Measurements from ENCODE around the gene FRYL. TPM values are rescaled to one million over a fixed set of nuclear protein-coding genes. Genes with fewer than 3 reads are reported as not detected.
"Not testable (repeated sequence)": the region's sequence is repeated elsewhere in the genome, so short reads cannot be mapped to it uniquely, and the experiment has no call there.

Gene FRYL
- 33.9 and 61.4 TPM in 2 replicates for total RNA-seq
- 19.5 and 20.3 TPM in 2 replicates for polyA plus RNA-seq
- polyA plus RNA-seq (2012): 11.0 and 12.7 TPM in 2 replicates
- 21.1 and 23.0 TPM in 2 replicates for polyA minus RNA-seq (ENCODE audit: low replicate concordance)

DNA sequence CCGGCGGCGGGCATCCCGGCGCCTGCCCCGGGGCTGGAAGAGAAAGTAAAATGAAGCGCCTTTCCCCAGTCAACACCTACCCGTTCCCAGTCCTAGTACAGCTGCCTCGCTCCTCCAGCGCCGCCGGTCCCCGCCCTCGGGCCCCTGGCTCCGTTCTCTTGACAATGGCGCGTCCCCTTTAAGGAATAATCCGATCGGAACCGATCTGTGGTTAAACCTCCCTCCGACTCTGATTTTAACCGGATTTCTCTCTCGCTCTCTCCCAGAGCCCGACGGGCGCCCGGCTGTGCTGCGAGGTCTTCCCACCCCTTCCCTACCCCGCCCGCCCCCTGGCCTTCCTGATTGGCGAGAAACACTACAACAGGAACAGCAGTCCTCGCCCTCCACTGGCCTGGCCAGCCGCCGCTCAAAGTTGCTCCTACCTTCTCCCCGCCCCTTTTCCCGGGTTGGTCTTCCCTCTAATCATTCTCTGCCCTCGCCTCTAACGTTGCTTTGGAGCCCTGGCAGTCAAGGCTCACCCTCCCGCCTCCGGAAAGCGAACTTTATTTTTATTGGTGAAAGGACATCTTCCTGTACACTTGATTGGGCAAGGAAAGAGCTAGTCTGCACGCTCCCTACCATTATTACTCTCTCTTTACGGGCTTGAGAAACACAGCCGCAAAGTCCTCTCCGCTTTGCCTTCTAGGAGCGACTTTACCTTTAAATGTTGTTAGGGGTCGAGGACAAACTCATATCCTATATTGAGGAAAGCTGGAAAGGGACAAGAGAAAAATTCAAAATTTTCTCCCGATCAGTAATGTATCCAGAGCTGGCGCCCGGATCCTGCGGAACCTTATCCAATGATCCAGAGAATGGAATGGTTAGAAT is at the start of gene FRYL:
TSS of gene FRYL (minus strand) at position 282 of the 867 bp plus-strand sequence. CDS start 145,869 bp downstream, outside the sequence.
- H3K27me3 ChIP-seq (ENCODE audit: control insufficient read depth, insufficient read depth, low read length): no peaks in the 10 kb centered on the region
- no peaks in the 10 kb centered on the region for H3K36me3 ChIP-seq (ENCODE audit: control insufficient read depth, insufficient read depth, low read length)
- DNase-seq (ENCODE audit: low read depth in 2 of 2): peak; percentile 99
- H3K79me2 ChIP-seq (ENCODE audit: control insufficient read depth, insufficient read depth, low read length): peaks cover 37% of the 10 kb centered on the region
- TF ChIP-seq EZH2 (IDR thresholded peaks at IDR 0.05; ENCODE audit: low read length, missing control alignments): no peak
- TF ChIP-seq, protein P1, sequence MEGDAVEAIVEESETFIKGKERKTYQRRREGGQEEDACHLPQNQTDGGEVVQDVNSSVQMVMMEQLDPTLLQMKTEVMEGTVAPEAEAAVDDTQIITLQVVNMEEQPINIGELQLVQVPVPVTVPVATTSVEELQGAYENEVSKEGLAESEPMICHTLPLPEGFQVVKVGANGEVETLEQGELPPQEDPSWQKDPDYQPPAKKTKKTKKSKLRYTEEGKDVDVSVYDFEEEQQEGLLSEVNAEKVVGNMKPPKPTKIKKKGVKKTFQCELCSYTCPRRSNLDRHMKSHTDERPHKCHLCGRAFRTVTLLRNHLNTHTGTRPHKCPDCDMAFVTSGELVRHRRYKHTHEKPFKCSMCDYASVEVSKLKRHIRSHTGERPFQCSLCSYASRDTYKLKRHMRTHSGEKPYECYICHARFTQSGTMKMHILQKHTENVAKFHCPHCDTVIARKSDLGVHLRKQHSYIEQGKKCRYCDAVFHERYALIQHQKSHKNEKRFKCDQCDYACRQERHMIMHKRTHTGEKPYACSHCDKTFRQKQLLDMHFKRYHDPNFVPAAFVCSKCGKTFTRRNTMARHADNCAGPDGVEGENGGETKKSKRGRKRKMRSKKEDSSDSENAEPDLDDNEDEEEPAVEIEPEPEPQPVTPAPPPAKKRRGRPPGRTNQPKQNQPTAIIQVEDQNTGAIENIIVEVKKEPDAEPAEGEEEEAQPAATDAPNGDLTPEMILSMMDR (conservative IDR thresholded peaks at IDR 0.05 in 1 of 2, IDR thresholded peaks at IDR 0.05 in 1 of 2; ENCODE audit: low read depth in 1 of 2, low read length in 2 of 2): no peak
- H3K4me3 ChIP-seq (replicated peaks in 1 of 4; ENCODE audit: control extremely low read depth in 1 of 4, insufficient read depth in 1 of 4, low read depth in 3 of 4, low read length in 4 of 4): peak within 1 kb of the TSS; percentile 61 to 93 (median 87)
- no peaks in the 10 kb centered on the region for H3K9me3 ChIP-seq (ENCODE audit: control insufficient read depth, insufficient read depth, low read depth, low read length)
- peak within 1 kb of the TSS; percentile 81 for H2AFZ ChIP-seq (ENCODE audit: low read length)
- H3K4me1 ChIP-seq (ENCODE audit: control insufficient read depth, extremely low read depth, insufficient read depth, low read length): peaks cover 3% of the 10 kb centered on the region
- H4K20me1 ChIP-seq (ENCODE audit: control insufficient read depth, extremely low read depth, insufficient read depth, low read length): no peaks in the 10 kb centered on the region
- peak within 1 kb of the TSS; percentile 81 for H3K27ac ChIP-seq (ENCODE audit: insufficient read depth, low read length)
- peak within 1 kb of the TSS; percentile 92 for H3K9ac ChIP-seq (ENCODE audit: insufficient read depth, low read length)
- H3K4me2 ChIP-seq (ENCODE audit: extremely low read depth, insufficient read depth, low read length): peak within 1 kb of the TSS; percentile 89

- DNase-seq (ENCODE audit: low read depth in 2 of 2): no peak
- Histone ChIP-seq H3K9ac (ENCODE audit: insufficient read depth, low read length) (no peak overlapping the region), H3K27ac (ENCODE audit: insufficient read depth, low read length) (no peak overlapping the region), H3K79me2 (ENCODE audit: control insufficient read depth, insufficient read depth, low read length) (peaks cover 17% of the 10 kb centered on the region), H3K4me1 (ENCODE audit: control insufficient read depth, extremely low read depth, insufficient read depth, low read length) (no peaks in the 10 kb centered on the region), H3K27me3 (ENCODE audit: control insufficient read depth, insufficient read depth, low read length) (no peaks in the 10 kb centered on the region), H3K9me3 (ENCODE audit: control insufficient read depth, insufficient read depth, low read depth, low read length) (no peaks in the 10 kb centered on the region), H2AFZ (ENCODE audit: low read length) (no peak overlapping the region), H3K36me3 (ENCODE audit: control insufficient read depth, insufficient read depth, low read length) (no peaks in the 10 kb centered on the region), H4K20me1 (ENCODE audit: control insufficient read depth, extremely low read depth, insufficient read depth, low read length) (no peaks in the 10 kb centered on the region), H3K4me2 (ENCODE audit: extremely low read depth, insufficient read depth, low read length) (no peak overlapping the region), H3K4me3 (replicated peaks in 1 of 4; ENCODE audit: control extremely low read depth in 1 of 4, insufficient read depth in 1 of 4, low read depth in 3 of 4, low read length in 4 of 4) (no peak overlapping the region)
- TF ChIP-seq EZH2 (IDR thresholded peaks at IDR 0.05; ENCODE audit: low read length, missing control alignments): no peak
- TF ChIP-seq, protein P1 (conservative IDR thresholded peaks at IDR 0.05 in 1 of 2, IDR thresholded peaks at IDR 0.05 in 1 of 2; ENCODE audit: low read depth in 1 of 2, low read length in 2 of 2): no peak
Observed at GRCh38 chr4:48827622-48828021, 47.5 kb upstream of the FRYL start.

DNA sequence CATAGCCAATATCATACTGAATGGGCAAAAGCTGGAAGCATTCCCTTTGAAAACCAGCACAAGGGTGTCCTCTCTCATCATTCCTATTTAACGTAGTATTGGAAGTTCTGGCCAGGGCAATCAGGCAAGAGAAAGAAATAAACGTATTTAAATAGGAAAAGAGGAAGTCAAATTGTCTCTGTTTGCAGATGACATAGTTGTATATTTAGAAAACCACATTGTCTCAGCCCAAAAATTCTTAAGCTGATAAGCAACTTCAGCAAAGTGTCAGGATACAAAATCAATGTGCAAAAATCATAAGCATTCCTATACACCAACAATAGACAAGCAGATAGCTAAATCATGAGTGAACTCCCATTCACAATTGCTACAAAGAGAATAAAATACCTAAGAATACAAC is 41.4 kb upstream of the FRYL start:
- not testable (repeated sequence) for H3K27me3 ChIP-seq (ENCODE audit: control insufficient read depth, insufficient read depth, low read length); DNase-seq (ENCODE audit: low read depth in 2 of 2); H3K4me1 ChIP-seq (ENCODE audit: control insufficient read depth, extremely low read depth, insufficient read depth, low read length); H3K27ac ChIP-seq (ENCODE audit: insufficient read depth, low read length); H3K4me2 ChIP-seq (ENCODE audit: extremely low read depth, insufficient read depth, low read length); H4K20me1 ChIP-seq (ENCODE audit: control insufficient read depth, extremely low read depth, insufficient read depth, low read length); H3K79me2 ChIP-seq (ENCODE audit: control insufficient read depth, insufficient read depth, low read length); H2AFZ ChIP-seq (ENCODE audit: low read length); H3K9me3 ChIP-seq (ENCODE audit: control insufficient read depth, insufficient read depth, low read depth, low read length); H3K9ac ChIP-seq (ENCODE audit: insufficient read depth, low read length); H3K4me3 ChIP-seq (replicated peaks in 1 of 4; ENCODE audit: control extremely low read depth in 1 of 4, insufficient read depth in 1 of 4, low read depth in 3 of 4, low read length in 4 of 4); H3K36me3 ChIP-seq (ENCODE audit: control insufficient read depth, insufficient read depth, low read length)

All from fibroblast of lung (primary cell).